KMS-11 (cell line): ENCODE results near the gene RNF141.
A peak's percentile ranks its signal among the peaks of the same experiment; 100 is the strongest.

ENCODE experiments used
- H2AFZ ChIP-seq: fragments of 200-600 bp; sonication (generic); 2 replicates; pipeline ENCODE4 v1.6.1; 2016; ENCODE audit warnings: antibody characterized with exemption, mixed run types, low read depth
- H3K27ac ChIP-seq: fragments of 200-600 bp; sonication (generic); 2 replicates; pipeline ENCODE4 v1.6.1; 2016; ENCODE audit warnings: mild to moderate bottlenecking, mixed run types
- H3K27me3 ChIP-seq: fragments of 200-600 bp; sonication (generic); 2 replicates; pipeline ENCODE4 v1.6.1; 2017; ENCODE audit warnings: mild to moderate bottlenecking, low read depth, mixed run types, moderate library complexity; ENCODE audit not compliant: insufficient read depth
- H3K36me3 ChIP-seq: fragments of 200-600 bp; sonication (generic); 2 replicates; pipeline ENCODE4 v1.6.1; 2017; ENCODE audit warnings: mild to moderate bottlenecking, mixed run types; ENCODE audit not compliant: insufficient read depth
- H3K4me1 ChIP-seq: fragments of 200-600 bp; sonication (generic); 2 replicates; pipeline ENCODE4 v1.6.1; 2016; ENCODE audit warnings: mild to moderate bottlenecking, low read depth, mixed run types; ENCODE audit not compliant: poor library complexity, severe bottlenecking
- H3K4me2 ChIP-seq: fragments of 200-600 bp; sonication (generic); 2 replicates; pipeline ENCODE4 v1.7.0; 2016; ENCODE audit warnings: mild to moderate bottlenecking, mixed run types
- H3K4me3 ChIP-seq: fragments of 200-600 bp; sonication (generic); IDR thresholded peaks from 2 replicates; pipeline ENCODE4 v1.6.1; 2017; ENCODE audit warnings: low read depth, low read length, mixed read lengths; ENCODE audit not compliant: insufficient read depth
- H3K79me2 ChIP-seq: fragments of 200-600 bp; sonication (generic); 2 replicates; pipeline ENCODE4 v1.6.1; 2016; ENCODE audit warnings: low read depth, mixed run types; ENCODE audit not compliant: insufficient read depth
- H3K9ac ChIP-seq: fragments of 200-600 bp; sonication (generic); 2 replicates; pipeline ENCODE4 v1.6.1; 2016; ENCODE audit warnings: mild to moderate bottlenecking, mixed run types
- H4K20me1 ChIP-seq: fragments of 200-600 bp; sonication (generic); 2 replicates; pipeline ENCODE4 v1.6.1; 2016; ENCODE audit warnings: mild to moderate bottlenecking, mixed run types; ENCODE audit not compliant: insufficient read depth
- CTCF ChIP-seq: fragments of 200-600 bp; sonication (generic); conservative IDR thresholded peaks from 2 replicates; pipeline ENCODE4 v1.6.1; 2017; ENCODE audit warnings: low read depth, mild to moderate bottlenecking, antibody characterized with exemption, low read length, moderate library complexity, mixed read lengths

Gene RNF141

GRCh38 chr11:10518123-10518522 is 22.9 kb downstream of the RNF141 start:
- H3K27ac ChIP-seq = no peak overlapping the region
- no peak overlapping the region for H3K9ac ChIP-seq
- H3K4me1 ChIP-seq = peaks cover 29% of the 10 kb centered on the region
- no peak for TF ChIP-seq CTCF
- no peak overlapping the region for H2AFZ ChIP-seq
- no peaks in the 10 kb centered on the region for H3K36me3 ChIP-seq
- H3K27me3 ChIP-seq = no peaks in the 10 kb centered on the region
- H3K4me2 ChIP-seq = no peak overlapping the region
- no peaks in the 10 kb centered on the region for H4K20me1 ChIP-seq
- no peak overlapping the region for H3K4me3 ChIP-seq
- no peaks in the 10 kb centered on the region for H3K79me2 ChIP-seq

GRCh38 chr11:10515418-10515817 is 25.6 kb downstream of the RNF141 start:
- Histone ChIP-seq H3K4me2 (no peak overlapping the region), H3K4me3 (no peak overlapping the region), H3K4me1 (peaks cover 23% of the 10 kb centered on the region), H3K9ac (no peak overlapping the region), H3K36me3 (no peaks in the 10 kb centered on the region), H2AFZ (no peak overlapping the region), H3K27ac (no peak overlapping the region), H4K20me1 (no peaks in the 10 kb centered on the region), H3K79me2 (no peaks in the 10 kb centered on the region), H3K27me3 (no peaks in the 10 kb centered on the region)
- TF ChIP-seq CTCF = no peak

- no peak overlapping the region for H3K4me3 ChIP-seq
- no peak for TF ChIP-seq CTCF
- H3K79me2 ChIP-seq = no peaks in the 10 kb centered on the region
- H3K4me2 ChIP-seq = no peak overlapping the region
- H3K36me3 ChIP-seq = no peaks in the 10 kb centered on the region
- no peaks in the 10 kb centered on the region for H4K20me1 ChIP-seq
- peaks cover 23% of the 10 kb centered on the region for H3K4me1 ChIP-seq
- H3K27me3 ChIP-seq = no peaks in the 10 kb centered on the region
- no peak overlapping the region for H3K9ac ChIP-seq
- H3K27ac ChIP-seq = no peak overlapping the region
- H2AFZ ChIP-seq = no peak overlapping the region
Observed at GRCh38 chr11:10514709-10515108, 26.3 kb downstream of the RNF141 start.

- H3K27ac ChIP-seq = no peak overlapping the region
- no peak overlapping the region for H3K9ac ChIP-seq
- H3K4me1 ChIP-seq = peaks cover 23% of the 10 kb centered on the region
- H3K27me3 ChIP-seq = no peaks in the 10 kb centered on the region
- H2AFZ ChIP-seq = no peak overlapping the region
- no peaks in the 10 kb centered on the region for H3K36me3 ChIP-seq
- no peaks in the 10 kb centered on the region for H4K20me1 ChIP-seq
- no peak overlapping the region for H3K4me2 ChIP-seq
- no peaks in the 10 kb centered on the region for H3K79me2 ChIP-seq
- TF ChIP-seq CTCF = peak; percentile 34; the same call in 1 of the 2 replicates
- H3K4me3 ChIP-seq = no peak overlapping the region
Observed at GRCh38 chr11:10514202-10514601, 26.8 kb downstream of the RNF141 start.
